Muscle of back (tissue), 11 donors: ENCODE results near the gene MLANA. TPM values are rescaled to one million over a fixed set of nuclear protein-coding genes. Genes with fewer than 3 reads are reported as not detected.

Source experiments
- DNase-seq, 3 donors: peaks; one replicate each; pipeline versions ENCODE4 v3.0.0 to v3.0.0-alpha.2; 2013
- polyA plus RNA-seq, 10 donors: library from polyadenylated mRNA; unstranded; fragments of 120-200 nt; gene quantifications; one replicate each; pipeline ENCODE4 v1.2.1, GENCODE V29; 2013; ENCODE audit not compliant: insufficient read length in 10 of 10

The MLANA gene
- polyA plus RNA-seq, 10 donors = 0.23 to 11.0 (median 0.89) TPM

DNA sequence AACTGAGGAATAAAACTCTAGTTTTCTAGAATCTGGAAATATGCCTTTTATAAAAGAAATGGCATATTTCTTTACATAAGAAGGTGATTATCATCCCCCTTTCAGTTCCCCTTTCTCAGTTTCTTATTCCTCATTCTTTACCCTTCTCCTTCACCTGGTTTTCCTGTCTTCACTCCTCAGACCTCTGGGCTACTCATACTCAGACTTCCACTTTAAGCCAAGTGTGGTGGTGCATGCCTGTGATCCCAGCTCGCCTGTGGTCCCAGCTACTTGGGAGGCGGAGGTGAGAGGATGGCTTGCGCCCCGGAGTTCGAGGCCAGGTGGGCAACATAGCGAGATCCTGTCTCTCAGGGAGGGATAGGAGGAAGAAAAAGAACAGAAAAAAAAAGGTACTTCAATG is 67.6 kb downstream of the MLANA start:
- no peak for DNase-seq

Other genes starting within 250 kb of the MLANA start
- gene ERMP1, start 57.8 kb upstream of the MLANA start, polyA plus RNA-seq = 10 to 100 TPM in 3 of 10 donors, 1 to 10 TPM in 7; 6.6 to 12.6 (median 8.8) TPM
- 10 to 100 TPM; 18.1 to 22.5 (median 20.7) TPM for gene RANBP6, start 124.7 kb downstream of the MLANA start, polyA plus RNA-seq